Cardiac muscle cell (in vitro differentiated cells and primary cell): Measurements from ENCODE around the gene HIVEP3. TPM values are rescaled to one million over a fixed set of nuclear protein-coding genes. Genes with fewer than 3 reads are reported as not detected.
"Not testable (repeated sequence)": the region's sequence is repeated elsewhere in the genome, so short reads cannot be mapped to it uniquely, and the experiment has no call there.

Experiments used
- DNase-seq, 2 donors: peaks; one replicate each; pipeline versions ENCODE4 v3.0.0 to v3.0.0-alpha.2; 2010 to 2017; ENCODE audit warnings: low read depth in 1 of 2, low spot score in 1 of 2
- H3K27ac ChIP-seq: fragments of 200-600 bp; sonication (generic); 2 replicates; pipeline ENCODE4 v1.5.1; 2016
- H3K27me3 ChIP-seq: fragments of 200-600 bp; sonication (generic); 2 replicates; pipeline ENCODE4 v1.6.0; 2016; ENCODE audit warnings: control low read depth
- H3K36me3 ChIP-seq: fragments of 200-600 bp; sonication (generic); 2 replicates; pipeline ENCODE4 v1.5.1; 2016; ENCODE audit warnings: control low read depth
- H3K4me1 ChIP-seq: fragments of 200-600 bp; sonication (generic); 2 replicates; pipeline ENCODE4 v1.8.1; 2017; ENCODE audit warnings: low read depth, mild to moderate bottlenecking, mixed run types
- H3K4me3 ChIP-seq: fragments of 200-600 bp; sonication (generic); 2 replicates; pipeline ENCODE4 v1.5.1; 2016; ENCODE audit warnings: mild to moderate bottlenecking
- H3K9me3 ChIP-seq: fragments of 200-600 bp; sonication (generic); 2 replicates; pipeline ENCODE4 v1.5.1; 2017; ENCODE audit warnings: low read depth, mild to moderate bottlenecking, control low read depth
- CTCF ChIP-seq: IDR thresholded peaks from 2 replicates; pipeline ENCODE4 v1.5.1; 2012; ENCODE audit warnings: low read depth, mild to moderate bottlenecking, low read length
- polyA plus RNA-seq: library from polyadenylated mRNA; unstranded; fragments of >200 nt; fragmentation: Nextera tagmentation; extraction: Ambion mirVana; gene quantifications from 2 replicates; pipeline ENCODE4 v1.2.1, GENCODE V29; 2016
- total RNA-seq: library from RNA; depleted of rRNA; stranded (reverse); fragments of >200 nt; gene quantifications from 2 replicates; pipeline ENCODE4 v1.2.3, GENCODE V29; 2016

HIVEP3 gene
- total and polyA plus RNA-seq, 2 experiments from 2014 or later: 0.42 to 0.62 TPM

- DNase-seq: no peak
- no peak for TF ChIP-seq CTCF
- no peaks in the 10 kb centered on the region for H3K36me3 ChIP-seq
These were observed 357.8 kb downstream of the HIVEP3 start for GRCh38 chr1:41560931-41561330.

GRCh38 chr1:41560496-41560895, 358.2 kb downstream of the HIVEP3 start:
- no peaks in the 10 kb centered on the region for H3K36me3 ChIP-seq
- no peak for TF ChIP-seq CTCF

More at GRCh38 chr1:41560931-41561330, 357.8 kb downstream of the HIVEP3 start:
- Histone ChIP-seq H3K27ac (no peak overlapping the region), H3K27me3 (peaks cover 12% of the 10 kb centered on the region), H3K9me3 (no peaks in the 10 kb centered on the region), H3K4me3 (no peak overlapping the region), H3K4me1 (peaks cover 8% of the 10 kb centered on the region)

GRCh38 chr1:41559331-41559730, 359.4 kb downstream of the HIVEP3 start:
- Histone ChIP-seq H3K36me3 (no peaks in the 10 kb centered on the region), H3K9me3 (no peaks in the 10 kb centered on the region), H3K27me3 (peaks cover 2% of the 10 kb centered on the region), H3K4me3 (no peak overlapping the region), H3K27ac (no peak overlapping the region), H3K4me1 (peaks cover 8% of the 10 kb centered on the region)
- no peak for TF ChIP-seq CTCF
- no peak for DNase-seq

More at GRCh38 chr1:41560496-41560895, 358.2 kb downstream of the HIVEP3 start:
- no peak for DNase-seq
- no peaks in the 10 kb centered on the region for H3K9me3 ChIP-seq
- H3K4me1 ChIP-seq: peaks cover 8% of the 10 kb centered on the region
- H3K4me3 ChIP-seq: no peak overlapping the region
- H3K27ac ChIP-seq: no peak overlapping the region
- peaks cover 9% of the 10 kb centered on the region for H3K27me3 ChIP-seq

- no peak overlapping the region for H3K4me3 ChIP-seq
- peaks cover 8% of the 10 kb centered on the region for H3K4me1 ChIP-seq
- TF ChIP-seq CTCF: no peak
- peak in 1 of 2 donors; percentile 38 for DNase-seq
- no peaks in the 10 kb centered on the region for H3K9me3 ChIP-seq
- H3K36me3 ChIP-seq: no peaks in the 10 kb centered on the region
- peaks cover 2% of the 10 kb centered on the region for H3K27me3 ChIP-seq
- no peak overlapping the region for H3K27ac ChIP-seq
These were observed 360.0 kb downstream of the HIVEP3 start for GRCh38 chr1:41558761-41559171.

GRCh38 chr1:41557751-41558455, 360.8 kb downstream of the HIVEP3 start:
- peaks cover 2% of the 10 kb centered on the region for H3K27me3 ChIP-seq
- no peaks in the 10 kb centered on the region for H3K9me3 ChIP-seq
- TF ChIP-seq CTCF: no peak
- H3K27ac ChIP-seq: no peak overlapping the region
- H3K36me3 ChIP-seq: no peaks in the 10 kb centered on the region
- DNase-seq: no peak
- H3K4me3 ChIP-seq: no peak overlapping the region
- H3K4me1 ChIP-seq: peaks cover 8% of the 10 kb centered on the region

GRCh38 chr1:41554746-41555145, 364.0 kb downstream of the HIVEP3 start:
- not testable (repeated sequence) for H3K4me3 ChIP-seq, DNase-seq

More at GRCh38 chr1:41554746-41555145, 364.0 kb downstream of the HIVEP3 start:
- H3K36me3 ChIP-seq, H3K27me3 ChIP-seq, H3K4me1 ChIP-seq, H3K9me3 ChIP-seq, H3K27ac ChIP-seq: not testable (repeated sequence)
